Ovary (tissue), 3 donors: ENCODE results near the gene ANKFN1.

Experiments
- EP300 ChIP-seq: sonication (generic); formaldehyde crosslinking; IDR thresholded peaks from one replicate; pipeline ENCODE4 v1.6.1; 2017; ENCODE audit warnings: antibody characterized with exemption
- POLR2A ChIP-seq: fragments of 450-650 bp; IDR thresholded peaks from one replicate; pipeline ENCODE4 v1.6.1; 2017; ENCODE audit warnings: antibody characterized with exemption, mild to moderate bottlenecking, moderate library complexity
- TF ChIP-seq, protein P1 (sequence below), 3 donors: fragments of 450-650 bp in 2 of 3; fragments of 200-600 bp in 1 of 3; IDR thresholded peaks; one replicate each; pipeline versions ENCODE4 v1.5.1 to v1.8.0; 2016 to 2022; ENCODE audit warnings: antibody characterized with exemption in 3 of 3, mild to moderate bottlenecking in 1 of 3
- donor health status: DM: no; HTN: no; CAD: no.

DNA sequence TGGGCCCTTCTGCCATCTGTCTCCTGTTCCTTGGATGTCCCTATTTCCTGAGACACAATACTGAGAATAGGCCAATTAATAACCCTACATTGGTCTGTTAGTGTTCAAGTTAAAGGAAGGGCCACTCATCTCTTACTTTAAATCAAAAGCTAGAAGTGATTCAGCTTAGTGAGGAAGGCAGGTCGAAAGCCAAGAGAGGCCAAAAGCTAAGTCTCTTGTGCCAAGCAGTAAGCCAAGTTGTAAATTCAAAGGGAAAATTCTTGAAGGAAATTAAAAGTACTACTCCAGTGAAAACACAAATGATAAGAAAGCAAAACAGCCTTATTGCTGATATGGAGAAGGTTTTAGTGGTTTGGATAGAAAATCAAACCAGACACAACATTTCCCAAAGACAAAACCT is 28.8 kb downstream of the ANKFN1 start:
- TF ChIP-seq, protein P1, sequence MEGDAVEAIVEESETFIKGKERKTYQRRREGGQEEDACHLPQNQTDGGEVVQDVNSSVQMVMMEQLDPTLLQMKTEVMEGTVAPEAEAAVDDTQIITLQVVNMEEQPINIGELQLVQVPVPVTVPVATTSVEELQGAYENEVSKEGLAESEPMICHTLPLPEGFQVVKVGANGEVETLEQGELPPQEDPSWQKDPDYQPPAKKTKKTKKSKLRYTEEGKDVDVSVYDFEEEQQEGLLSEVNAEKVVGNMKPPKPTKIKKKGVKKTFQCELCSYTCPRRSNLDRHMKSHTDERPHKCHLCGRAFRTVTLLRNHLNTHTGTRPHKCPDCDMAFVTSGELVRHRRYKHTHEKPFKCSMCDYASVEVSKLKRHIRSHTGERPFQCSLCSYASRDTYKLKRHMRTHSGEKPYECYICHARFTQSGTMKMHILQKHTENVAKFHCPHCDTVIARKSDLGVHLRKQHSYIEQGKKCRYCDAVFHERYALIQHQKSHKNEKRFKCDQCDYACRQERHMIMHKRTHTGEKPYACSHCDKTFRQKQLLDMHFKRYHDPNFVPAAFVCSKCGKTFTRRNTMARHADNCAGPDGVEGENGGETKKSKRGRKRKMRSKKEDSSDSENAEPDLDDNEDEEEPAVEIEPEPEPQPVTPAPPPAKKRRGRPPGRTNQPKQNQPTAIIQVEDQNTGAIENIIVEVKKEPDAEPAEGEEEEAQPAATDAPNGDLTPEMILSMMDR (IDR thresholded peaks at IDR 0.05): no peak
- no peak for TF ChIP-seq POLR2A
- no peak for TF ChIP-seq EP300
